ENCODE results near the gene CYP2C18. TPM values are rescaled to one million over a fixed set of nuclear protein-coding genes. Genes with fewer than 3 reads are reported as not detected.

The CYP2C18 gene
- polyA plus RNA-seq, 1 experiment: not detected

DNA sequence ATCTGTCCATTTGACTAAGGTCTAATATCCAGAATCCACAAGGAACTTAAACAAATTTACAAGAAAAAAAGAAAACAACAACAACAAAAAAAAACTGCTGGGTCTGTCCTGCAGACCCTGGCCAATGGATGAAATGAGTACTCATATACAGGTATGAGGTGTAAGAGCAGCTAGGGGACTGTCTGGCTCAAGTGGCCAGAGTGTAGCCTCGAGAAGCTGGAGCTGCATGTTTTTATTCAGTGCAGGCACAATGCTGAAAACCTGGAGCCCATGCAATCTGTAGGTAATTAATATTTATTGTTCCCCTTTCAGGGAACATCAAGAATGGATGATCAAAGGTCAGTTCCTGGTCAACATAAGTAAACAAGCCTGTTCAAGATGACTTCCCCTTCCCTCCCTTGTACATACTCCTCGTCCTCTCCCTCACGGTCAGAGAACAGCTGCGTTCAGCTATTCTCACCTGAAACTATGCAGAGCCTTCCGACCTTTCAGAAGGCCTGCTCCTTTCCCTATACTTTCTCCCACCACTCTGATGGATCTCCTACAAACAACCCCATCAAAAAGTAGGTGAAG, 94.4 kb downstream of the CYP2C18 start:
- TF ChIP-seq, protein P1, sequence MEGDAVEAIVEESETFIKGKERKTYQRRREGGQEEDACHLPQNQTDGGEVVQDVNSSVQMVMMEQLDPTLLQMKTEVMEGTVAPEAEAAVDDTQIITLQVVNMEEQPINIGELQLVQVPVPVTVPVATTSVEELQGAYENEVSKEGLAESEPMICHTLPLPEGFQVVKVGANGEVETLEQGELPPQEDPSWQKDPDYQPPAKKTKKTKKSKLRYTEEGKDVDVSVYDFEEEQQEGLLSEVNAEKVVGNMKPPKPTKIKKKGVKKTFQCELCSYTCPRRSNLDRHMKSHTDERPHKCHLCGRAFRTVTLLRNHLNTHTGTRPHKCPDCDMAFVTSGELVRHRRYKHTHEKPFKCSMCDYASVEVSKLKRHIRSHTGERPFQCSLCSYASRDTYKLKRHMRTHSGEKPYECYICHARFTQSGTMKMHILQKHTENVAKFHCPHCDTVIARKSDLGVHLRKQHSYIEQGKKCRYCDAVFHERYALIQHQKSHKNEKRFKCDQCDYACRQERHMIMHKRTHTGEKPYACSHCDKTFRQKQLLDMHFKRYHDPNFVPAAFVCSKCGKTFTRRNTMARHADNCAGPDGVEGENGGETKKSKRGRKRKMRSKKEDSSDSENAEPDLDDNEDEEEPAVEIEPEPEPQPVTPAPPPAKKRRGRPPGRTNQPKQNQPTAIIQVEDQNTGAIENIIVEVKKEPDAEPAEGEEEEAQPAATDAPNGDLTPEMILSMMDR (IDR thresholded peaks at IDR 0.05; ENCODE audit: insufficient read depth, low read depth, low read length): no peak
- ChIA-PET POLR2A (no interaction called here), CTCF (no interaction called here)
- H3K27me3 ChIP-seq (ENCODE audit: control insufficient read depth, insufficient read depth, low read length): no peaks in the 10 kb centered on the region
- H3K4me3 ChIP-seq (ENCODE audit: low read depth, low read length): no peak overlapping the region
- no peak for DNase-seq (ENCODE audit: low read depth)
- H3K36me3 ChIP-seq (ENCODE audit: control insufficient read depth, insufficient read depth, low read length): no peaks in the 10 kb centered on the region

DNA sequence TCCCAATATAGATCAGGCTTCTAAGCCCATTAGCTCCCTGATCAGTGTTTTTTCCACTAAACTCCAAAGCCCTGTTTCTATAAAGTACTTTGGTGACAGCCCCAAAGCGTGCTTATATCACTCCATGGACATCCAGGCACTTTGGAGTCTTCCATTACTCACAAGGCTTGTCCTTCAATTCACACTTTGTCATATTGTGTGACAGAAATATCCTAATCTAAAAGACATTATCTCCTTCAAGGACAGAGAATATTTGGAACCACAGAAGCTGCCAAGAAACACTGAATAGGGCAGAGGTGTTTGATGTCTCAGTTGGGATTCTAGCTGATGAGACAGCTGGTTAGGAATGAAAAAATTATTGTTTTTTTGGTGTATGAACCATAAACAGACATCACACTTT, 97.3 kb downstream of the CYP2C18 start:
- CTCF ChIA-PET: no interaction called here
- TF ChIP-seq, protein P1 (IDR thresholded peaks at IDR 0.05; ENCODE audit: insufficient read depth, low read depth, low read length): no peak
- H3K36me3 ChIP-seq (ENCODE audit: control insufficient read depth, insufficient read depth, low read length): no peaks in the 10 kb centered on the region
- H3K4me3 ChIP-seq (ENCODE audit: low read depth, low read length): no peak overlapping the region
- no peak for DNase-seq (ENCODE audit: low read depth)
- no peaks in the 10 kb centered on the region for H3K27me3 ChIP-seq (ENCODE audit: control insufficient read depth, insufficient read depth, low read length)
- POLR2A ChIA-PET: no interaction called here

DNA sequence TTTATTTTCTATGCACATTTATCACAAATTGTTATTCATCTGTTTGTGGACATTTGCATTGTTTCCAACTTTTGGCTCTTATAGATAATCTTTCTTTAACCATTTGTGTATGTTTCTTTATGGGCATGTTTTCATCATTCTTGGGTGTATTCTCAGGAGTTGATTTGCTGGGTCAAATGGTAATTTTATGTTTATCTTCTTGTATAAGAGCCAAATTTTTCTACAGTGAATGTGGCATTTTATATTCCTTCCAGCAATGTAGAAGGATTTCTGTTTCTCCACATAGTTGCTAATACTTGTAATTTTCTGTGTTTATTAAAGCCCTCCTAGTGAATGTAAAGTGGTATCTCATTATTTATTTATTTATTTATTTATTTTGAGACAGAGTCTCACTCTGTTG, 100.7 kb downstream of the CYP2C18 start:
- DNase-seq (ENCODE audit: low read depth): no peak
- H3K4me3 ChIP-seq (ENCODE audit: low read depth, low read length): no peak overlapping the region
- POLR2A ChIA-PET: no interaction called here
- no peaks in the 10 kb centered on the region for H3K36me3 ChIP-seq (ENCODE audit: control insufficient read depth, insufficient read depth, low read length)
- CTCF ChIA-PET: no interaction called here
- no peaks in the 10 kb centered on the region for H3K27me3 ChIP-seq (ENCODE audit: control insufficient read depth, insufficient read depth, low read length)
- TF ChIP-seq, protein P1 (IDR thresholded peaks at IDR 0.05; ENCODE audit: insufficient read depth, low read depth, low read length): no peak

DNA sequence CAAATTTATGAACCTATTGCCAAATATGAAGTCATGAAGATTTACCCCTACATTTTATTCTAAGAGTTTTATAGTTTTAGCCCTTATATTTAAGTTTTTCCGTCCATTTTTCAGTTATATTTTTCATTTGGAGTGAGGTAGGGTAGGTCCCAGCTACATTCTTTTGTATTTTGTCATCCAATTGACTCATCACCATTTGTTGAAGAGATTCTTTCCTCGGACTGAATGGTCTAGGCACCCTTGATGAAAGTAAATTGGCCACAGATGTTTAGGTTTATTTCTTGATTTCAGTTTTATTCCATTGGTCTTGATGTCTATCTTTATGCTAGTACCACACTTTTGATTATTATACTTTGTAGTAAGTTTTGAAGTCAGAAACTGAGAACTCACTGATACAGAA, 101.7 kb downstream of the CYP2C18 start:
- H3K4me3 ChIP-seq (ENCODE audit: low read depth, low read length): no peak overlapping the region
- DNase-seq (ENCODE audit: low read depth): no peak
- no peaks in the 10 kb centered on the region for H3K27me3 ChIP-seq (ENCODE audit: control insufficient read depth, insufficient read depth, low read length)
- ChIA-PET POLR2A (no interaction called here), CTCF (no interaction called here)
- no peaks in the 10 kb centered on the region for H3K36me3 ChIP-seq (ENCODE audit: control insufficient read depth, insufficient read depth, low read length)
- TF ChIP-seq, protein P1 (IDR thresholded peaks at IDR 0.05; ENCODE audit: insufficient read depth, low read depth, low read length): no peak

Other genes with a start within 250 kb of the CYP2C18 start
- 6.7 and 11.1 TPM in 2 replicates for gene HELLS, start 137.9 kb upstream of the CYP2C18 start, polyA plus RNA-seq (2011; rRNA removed)
- not detected in 2 replicates for gene CYP2C19, start 79.0 kb downstream of the CYP2C18 start, polyA plus RNA-seq (2011; rRNA removed)